K562 treated with DMSO at 1 percent for 48 hours (cell line): Measurements from ENCODE around the gene FHL1. TPM values are rescaled to one million over a fixed set of nuclear protein-coding genes. Genes with fewer than 3 reads are reported as not detected.

Source experiments
- total RNA-seq: library from RNA; unstranded; fragments of 300-600 nt; gene quantifications from 2 replicates; pipeline ENCODE4 v1.2.3, GENCODE V29; 2022; ENCODE audit warnings: low replicate concordance; ENCODE audit errors: extremely low read depth

The FHL1 gene
- not detected in 2 replicates for total RNA-seq

GRCh38 chrX:136147315-136147901 is at the start of gene FHL1:
Gene FHL1, plus strand, starts transcription at chrX:136147533.

GRCh38 chrX:136251041-136251991 is 104.0 kb downstream of the FHL1 start, which contains the start of gene MAP7D3:
Gene MAP7D3, minus strand, starts transcription at chrX:136251400. Its CDS starts 42 bp downstream, at chrX:136251358.

Other genes with a start within 250 kb of the FHL1 start
- not detected in 2 replicates for gene MMGT1, start 173.5 kb upstream of the FHL1 start, total RNA-seq
- gene SLC9A6, start 162.1 kb upstream of the FHL1 start, total RNA-seq, result not detected in 2 replicates
- gene MAP7D3, start 103.9 kb downstream of the FHL1 start, total RNA-seq, result not detected in 2 replicates
- gene ADGRG4, start 153.4 kb downstream of the FHL1 start, total RNA-seq, result not detected in 2 replicates